GM12864 (cell line): ENCODE measurements around the gene PRRC2C.

ENCODE experiments used
- DNase-seq: peaks from one replicate; pipeline ENCODE4 v3.0.0-alpha.2; 2011; ENCODE audit warnings: low read depth
- H3K4me3 ChIP-seq: 2 replicates; pipeline ENCODE4 v1.5.1; 2011; ENCODE audit warnings: mild to moderate bottlenecking, low read depth, low read length, control low read depth
- CTCF ChIP-seq: IDR thresholded peaks from 2 replicates; pipeline ENCODE4 v1.5.1; 2011; ENCODE audit warnings: low read depth, mild to moderate bottlenecking, moderate library complexity, low read length, control low read depth, inconsistent platforms; ENCODE audit errors: missing control alignments

Gene PRRC2C

GRCh38 chr1:171484760-171485374 lies 463 bp upstream of the PRRC2C start:
- H3K4me3 ChIP-seq = peak overlapping the region; percentile 97
- TF ChIP-seq CTCF = no peak
- DNase-seq = no peak

GRCh38 chr1:171486048-171486519 lies 754 bp downstream of the PRRC2C start:
- H3K4me3 ChIP-seq = peak overlapping the region; percentile 97
- TF ChIP-seq CTCF = no peak
- peak; percentile 52 for DNase-seq

GRCh38 chr1:171487038-171487437 lies 1.7 kb downstream of the PRRC2C start:
- TF ChIP-seq CTCF = no peak
- peak overlapping the region; percentile 97 for H3K4me3 ChIP-seq
- no peak for DNase-seq

GRCh38 chr1:171488190-171488929 lies 3.0 kb downstream of the PRRC2C start:
- no peak for DNase-seq
- TF ChIP-seq CTCF = no peak
- peak overlapping the region; percentile 14; the same call in 1 of the 2 replicates for H3K4me3 ChIP-seq

GRCh38 chr1:171494076-171494475 lies 8.7 kb downstream of the PRRC2C start:
- no peak for TF ChIP-seq CTCF
- DNase-seq = no peak
- H3K4me3 ChIP-seq = no peak overlapping the region

GRCh38 chr1:171495444-171495843 lies 10.1 kb downstream of the PRRC2C start:
- no peak for TF ChIP-seq CTCF
- no peak for DNase-seq
- H3K4me3 ChIP-seq = no peak overlapping the region
